ENCODE measurements around the gene IMMP1L.
A peak's percentile ranks its signal among the peaks of the same experiment; 100 is the strongest.

Gene IMMP1L

DNA sequence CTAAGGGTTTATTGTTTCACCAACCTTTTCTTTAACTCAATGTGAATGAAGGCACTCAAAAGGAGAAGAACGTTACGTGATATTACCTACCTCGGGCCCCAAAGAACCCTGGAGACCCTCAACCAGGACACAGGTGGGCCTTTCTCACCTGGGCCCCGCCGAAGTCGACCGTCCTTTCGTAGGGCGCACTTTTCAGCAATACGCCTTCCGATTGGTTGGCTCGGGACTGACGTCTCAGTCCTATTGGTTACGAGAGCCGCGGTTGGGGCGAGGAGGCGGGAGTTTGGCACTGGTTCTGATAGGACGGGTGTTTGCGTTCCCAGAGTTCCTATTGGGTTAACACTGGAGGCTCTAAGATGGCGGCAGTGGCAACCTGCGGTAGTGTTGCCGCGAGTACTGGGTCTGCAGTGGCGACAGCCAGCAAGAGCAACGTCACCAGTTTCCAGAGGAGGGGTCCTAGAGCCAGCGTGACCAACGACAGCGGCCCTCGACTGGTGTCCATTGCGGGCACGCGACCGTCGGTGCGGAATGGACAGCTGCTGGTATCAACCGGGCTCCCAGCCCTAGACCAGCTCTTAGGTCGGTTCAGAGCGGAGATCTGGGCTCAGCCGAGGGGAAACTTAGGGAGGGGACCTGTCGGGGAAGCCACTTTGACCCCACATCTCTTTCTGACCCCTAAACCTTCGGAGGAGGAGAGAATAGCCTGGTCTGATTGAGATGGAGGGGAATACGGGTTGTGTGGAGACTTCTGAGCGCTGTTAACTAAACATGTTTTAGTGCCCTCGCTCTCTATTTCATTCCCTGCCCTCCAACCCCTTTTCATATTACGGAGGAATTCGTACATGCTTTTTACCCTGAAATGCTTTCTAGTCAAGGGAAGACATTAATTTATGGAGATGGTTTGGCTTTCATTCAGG is at the start of gene IMMP1L, which contains the start of gene ELP4:
Gene IMMP1L, minus strand, starts transcription at position 194 of the 917 bp plus-strand sequence. CDS start 46,346 bp downstream, outside the sequence.
Gene ELP4, plus strand, starts transcription at position 339 of the 917 bp plus-strand sequence. Its CDS starts 18 bp downstream, at position 357.
- peak within 1 kb of the TSS; percentile 93 for H3K4me3 ChIP-seq (ENCODE audit: low read depth, low read length)
- TF ChIP-seq, protein P1, sequence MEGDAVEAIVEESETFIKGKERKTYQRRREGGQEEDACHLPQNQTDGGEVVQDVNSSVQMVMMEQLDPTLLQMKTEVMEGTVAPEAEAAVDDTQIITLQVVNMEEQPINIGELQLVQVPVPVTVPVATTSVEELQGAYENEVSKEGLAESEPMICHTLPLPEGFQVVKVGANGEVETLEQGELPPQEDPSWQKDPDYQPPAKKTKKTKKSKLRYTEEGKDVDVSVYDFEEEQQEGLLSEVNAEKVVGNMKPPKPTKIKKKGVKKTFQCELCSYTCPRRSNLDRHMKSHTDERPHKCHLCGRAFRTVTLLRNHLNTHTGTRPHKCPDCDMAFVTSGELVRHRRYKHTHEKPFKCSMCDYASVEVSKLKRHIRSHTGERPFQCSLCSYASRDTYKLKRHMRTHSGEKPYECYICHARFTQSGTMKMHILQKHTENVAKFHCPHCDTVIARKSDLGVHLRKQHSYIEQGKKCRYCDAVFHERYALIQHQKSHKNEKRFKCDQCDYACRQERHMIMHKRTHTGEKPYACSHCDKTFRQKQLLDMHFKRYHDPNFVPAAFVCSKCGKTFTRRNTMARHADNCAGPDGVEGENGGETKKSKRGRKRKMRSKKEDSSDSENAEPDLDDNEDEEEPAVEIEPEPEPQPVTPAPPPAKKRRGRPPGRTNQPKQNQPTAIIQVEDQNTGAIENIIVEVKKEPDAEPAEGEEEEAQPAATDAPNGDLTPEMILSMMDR (IDR thresholded peaks at IDR 0.05; ENCODE audit: borderline replicate concordance, insufficient read depth, low read depth, low read length): no peak

GRCh38 chr11:31558001-31558400 is 48.6 kb upstream of the IMMP1L start:
- H3K4me3 ChIP-seq (ENCODE audit: low read depth, low read length): no peak overlapping the region
- TF ChIP-seq, protein P1 (IDR thresholded peaks at IDR 0.05; ENCODE audit: borderline replicate concordance, insufficient read depth, low read depth, low read length): no peak

- TF ChIP-seq, protein P1 (IDR thresholded peaks at IDR 0.05; ENCODE audit: borderline replicate concordance, insufficient read depth, low read depth, low read length): no peak
- H3K4me3 ChIP-seq (ENCODE audit: low read depth, low read length): no peak overlapping the region
Measured at GRCh38 chr11:31555938-31556337, 46.5 kb upstream of the IMMP1L start.

GRCh38 chr11:31542862-31543261 is 33.4 kb upstream of the IMMP1L start:
- TF ChIP-seq, protein P1 (IDR thresholded peaks at IDR 0.05; ENCODE audit: borderline replicate concordance, insufficient read depth, low read depth, low read length): no peak
- no peak overlapping the region for H3K4me3 ChIP-seq (ENCODE audit: low read depth, low read length)

DNA sequence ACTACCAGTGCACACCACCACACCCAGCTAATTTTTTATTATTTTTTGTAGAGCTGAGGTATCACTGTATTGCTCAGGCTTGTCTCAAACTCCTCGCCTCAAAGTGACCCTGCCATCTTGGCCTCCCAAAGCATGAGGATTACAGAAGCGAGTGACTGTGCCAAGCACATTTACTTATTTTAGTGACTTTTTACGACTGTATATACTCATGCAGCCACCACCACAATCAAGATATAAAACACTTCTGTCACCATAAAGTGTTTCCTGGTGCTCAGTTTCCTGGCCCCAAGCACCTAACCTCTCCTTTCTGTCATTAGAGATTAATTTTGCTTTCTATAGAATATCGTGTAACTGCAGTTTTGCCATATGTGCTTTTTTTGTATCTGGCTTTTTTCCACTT is 26.1 kb upstream of the IMMP1L start:
- no peak overlapping the region for H3K4me3 ChIP-seq (ENCODE audit: low read depth, low read length)
- TF ChIP-seq, protein P1 (IDR thresholded peaks at IDR 0.05; ENCODE audit: borderline replicate concordance, insufficient read depth, low read depth, low read length): no peak

DNA sequence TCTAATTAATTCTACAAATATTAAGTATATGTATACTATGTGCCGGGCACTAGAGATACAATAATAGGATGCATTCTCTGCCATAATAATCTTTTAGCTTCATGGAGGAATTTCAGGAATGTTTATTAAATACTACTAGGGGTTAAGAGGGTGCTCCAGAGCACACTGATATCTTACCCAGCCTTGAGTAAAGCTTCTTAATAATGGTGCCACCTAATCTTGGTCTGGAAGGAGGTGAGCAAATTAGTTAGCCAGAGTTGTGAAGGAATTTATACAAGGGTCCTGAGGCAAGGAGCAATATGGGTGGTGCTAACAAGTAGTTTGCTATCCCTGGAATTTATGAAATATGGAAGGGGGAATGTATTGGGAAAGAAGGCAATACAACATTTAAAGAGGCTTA is 21.9 kb upstream of the IMMP1L start:
- no peak overlapping the region for H3K4me3 ChIP-seq (ENCODE audit: low read depth, low read length)
- TF ChIP-seq, protein P1 (IDR thresholded peaks at IDR 0.05; ENCODE audit: borderline replicate concordance, insufficient read depth, low read depth, low read length): no peak

DNA sequence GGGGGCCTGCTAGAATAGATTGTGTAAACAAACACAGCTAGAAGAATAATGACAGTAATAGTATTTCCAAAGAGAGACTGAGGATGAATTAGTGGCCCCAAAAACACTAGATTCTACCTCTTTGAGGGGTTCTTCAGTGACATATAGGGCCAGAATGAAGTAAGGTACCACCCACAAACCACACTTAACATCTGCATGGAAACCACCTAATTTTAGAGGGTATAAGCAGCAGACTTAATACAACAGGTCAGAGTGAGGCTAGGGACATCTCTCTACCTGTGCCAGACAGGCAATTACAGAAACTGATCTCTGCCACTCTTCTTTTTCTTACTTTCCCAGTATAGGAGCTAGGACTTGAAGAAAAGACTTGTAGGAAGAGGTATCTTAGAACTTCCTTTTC is 20.3 kb upstream of the IMMP1L start:
- TF ChIP-seq, protein P1 (IDR thresholded peaks at IDR 0.05; ENCODE audit: borderline replicate concordance, insufficient read depth, low read depth, low read length): no peak
- no peak overlapping the region for H3K4me3 ChIP-seq (ENCODE audit: low read depth, low read length)

Measured in GM12875 (cell line).